Neural progenitor cell (in vitro differentiated cells): Measurements from ENCODE around the gene PPM1A. TPM values are rescaled to one million over a fixed set of nuclear protein-coding genes. Genes with fewer than 3 reads are reported as not detected.

Source experiments
- DNase-seq: peaks from one replicate; pipeline ENCODE4 v3.0.0-alpha.2; 2016; ENCODE audit warnings: low spot score
- H2AFZ ChIP-seq: fragments of 200-600 bp; sonication (generic); replicated peaks from 2 replicates; pipeline ENCODE4 v1.6.1; 2016; ENCODE audit warnings: antibody characterized with exemption
- H3F3A ChIP-seq: fragments of 200-600 bp; sonication (generic); 2 replicates; pipeline ENCODE4 v1.6.1; 2016; ENCODE audit warnings: antibody characterized with exemption, low read depth
- H3K27ac ChIP-seq: fragments of 200-600 bp; sonication (generic); 2 replicates; pipeline ENCODE4 v1.5.1; 2016; ENCODE audit warnings: mild to moderate bottlenecking
- H3K27me3 ChIP-seq: fragments of 200-600 bp; sonication (generic); 2 replicates; pipeline ENCODE4 v1.6.1; 2016; ENCODE audit warnings: mild to moderate bottlenecking, moderate library complexity
- H3K36me3 ChIP-seq: fragments of 200-600 bp; sonication (generic); 2 replicates; pipeline ENCODE4 v1.5.1; 2016
- H3K4me1 ChIP-seq: fragments of 200-600 bp; sonication (generic); 2 replicates; pipeline ENCODE4 v1.6.1; 2016; ENCODE audit warnings: mixed run types
- H3K4me2 ChIP-seq: fragments of 200-600 bp; sonication (generic); 2 replicates; pipeline ENCODE4 v1.6.1; 2016
- H3K4me3 ChIP-seq: fragments of 200-600 bp; sonication (generic); 2 replicates; pipeline ENCODE4 v1.5.1; 2016
- H3K79me2 ChIP-seq: fragments of 200-600 bp; sonication (generic); 2 replicates; pipeline ENCODE4 v1.6.1; 2016; ENCODE audit warnings: low read depth
- H3K9ac ChIP-seq: fragments of 200-600 bp; sonication (generic); 2 replicates; pipeline ENCODE4 v1.6.1; 2016
- H3K9me3 ChIP-seq: fragments of 200-600 bp; sonication (generic); 2 replicates; pipeline ENCODE4 v1.5.1; 2016; ENCODE audit warnings: low read depth
- H4K20me1 ChIP-seq: fragments of 200-600 bp; sonication (generic); 2 replicates; pipeline ENCODE4 v1.6.1; 2016; ENCODE audit warnings: low read depth
- H3K27ac Mint-ChIP-seq: 3 replicates; pipeline ENCODE4 v1.8.0; 2021; ENCODE audit warnings: mixed read lengths
- H3K27me3 Mint-ChIP-seq: 2 replicates; pipeline ENCODE4 v1.8.0; 2022; ENCODE audit warnings: low read depth, mild to moderate bottlenecking, inconsistent platforms, moderate library complexity, mixed read lengths; ENCODE audit not compliant: insufficient read depth
- H3K36me3 Mint-ChIP-seq: 3 replicates; pipeline ENCODE4 v1.8.0; 2021; ENCODE audit warnings: mixed read lengths
- H3K4me1 Mint-ChIP-seq: 3 replicates; pipeline ENCODE4 v1.8.0; 2021; ENCODE audit warnings: mixed read lengths
- H3K4me3 Mint-ChIP-seq: 3 replicates; pipeline ENCODE4 v1.8.0; 2021; ENCODE audit warnings: mild to moderate bottlenecking, moderate library complexity, mixed read lengths
- H3K9me3 Mint-ChIP-seq: 3 replicates; pipeline ENCODE4 v1.8.0; 2020; ENCODE audit warnings: mixed read lengths
- EZH2 ChIP-seq: fragments of 200-600 bp; sonication (generic); IDR thresholded peaks from 2 replicates; pipeline ENCODE4 v1.6.1; 2017; ENCODE audit warnings: antibody characterized with exemption, mild to moderate bottlenecking, moderate library complexity
- EZH2phosphoT487 ChIP-seq: fragments of 200-600 bp; sonication (generic); IDR thresholded peaks from 2 replicates; pipeline ENCODE4 v1.6.1; 2017; ENCODE audit warnings: antibody characterized with exemption
- total RNA-seq: library from RNA; depleted of rRNA; stranded (reverse); fragments of >200 nt; gene quantifications from 2 replicates; pipeline ENCODE4 v1.2.3, GENCODE V29; 2015; ENCODE audit warnings: low replicate concordance
- TF ChIP-seq, protein P1 (sequence below): fragments of 200-600 bp; sonication (generic); IDR thresholded peaks from 2 replicates; pipeline ENCODE4 v1.5.1; 2017; ENCODE audit warnings: antibody characterized with exemption, mild to moderate bottlenecking

The PPM1A gene
- total RNA-seq, 1 donor from 2014 or later = 55.0 TPM

DNA sequence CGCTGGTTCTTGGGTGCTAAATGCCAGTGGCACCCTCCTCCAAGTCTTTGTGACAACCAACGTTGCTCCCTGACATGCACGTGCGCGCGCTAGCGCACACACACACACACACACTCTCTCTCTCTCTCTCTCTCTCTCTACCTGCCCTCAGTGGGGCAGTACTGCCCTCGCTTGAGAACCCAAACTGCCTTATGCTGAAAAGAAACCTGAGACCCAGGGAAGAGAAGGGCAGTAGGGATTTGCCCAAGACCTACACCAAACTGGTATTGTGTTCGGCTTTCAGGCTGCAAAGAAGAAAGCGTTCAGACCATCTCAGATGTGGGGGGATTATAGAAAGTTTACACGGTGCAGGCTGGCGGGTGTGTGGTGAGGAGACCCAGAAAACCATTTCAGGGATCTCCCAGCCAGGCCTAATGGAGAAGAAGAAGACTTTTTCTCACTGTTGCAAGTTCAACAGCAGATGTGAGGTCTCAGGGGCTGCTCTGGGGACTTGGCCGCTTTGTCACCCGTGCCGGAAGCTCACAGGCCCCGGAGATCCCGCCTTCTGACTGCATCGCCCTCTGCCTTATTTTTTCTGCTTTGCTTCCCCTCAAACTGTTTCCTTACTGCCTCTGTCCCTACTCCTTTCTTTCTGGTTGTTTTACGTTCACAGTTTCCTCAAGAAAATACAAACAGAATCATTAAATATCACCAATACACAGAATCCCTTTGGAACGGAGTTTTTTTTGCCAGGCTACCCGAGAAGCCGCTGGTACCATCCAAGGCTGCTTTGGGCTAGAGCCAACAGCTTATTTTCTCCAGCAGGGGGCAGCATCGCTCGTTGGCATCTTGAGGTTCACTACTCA is 82.4 kb downstream of the PPM1A start:
- peak overlapping the region; percentile 73 for H3K4me2 ChIP-seq
- peak overlapping the region; percentile 75 for H3K4me3 Mint-ChIP-seq
- peak overlapping the region; percentile 40 for H3K4me3 ChIP-seq
- H3K27me3 Mint-ChIP-seq = peaks cover 18% of the 10 kb centered on the region
- H3K27me3 ChIP-seq = peaks cover 22% of the 10 kb centered on the region
- peak overlapping the region; percentile 65 for H3K27ac Mint-ChIP-seq
- H3K36me3 Mint-ChIP-seq = no peaks in the 10 kb centered on the region
- H3K27ac ChIP-seq = no peak overlapping the region
- no peaks in the 10 kb centered on the region for H3K79me2 ChIP-seq
- peaks cover 22% of the 10 kb centered on the region for H3K4me1 ChIP-seq
- no peaks in the 10 kb centered on the region for H4K20me1 ChIP-seq
- H3K4me1 Mint-ChIP-seq = peaks cover 28% of the 10 kb centered on the region
- H3K9me3 Mint-ChIP-seq = no peaks in the 10 kb centered on the region
- peak; percentile 93 for DNase-seq
- TF ChIP-seq EZH2phosphoT487 = no peak
- TF ChIP-seq, protein P1, sequence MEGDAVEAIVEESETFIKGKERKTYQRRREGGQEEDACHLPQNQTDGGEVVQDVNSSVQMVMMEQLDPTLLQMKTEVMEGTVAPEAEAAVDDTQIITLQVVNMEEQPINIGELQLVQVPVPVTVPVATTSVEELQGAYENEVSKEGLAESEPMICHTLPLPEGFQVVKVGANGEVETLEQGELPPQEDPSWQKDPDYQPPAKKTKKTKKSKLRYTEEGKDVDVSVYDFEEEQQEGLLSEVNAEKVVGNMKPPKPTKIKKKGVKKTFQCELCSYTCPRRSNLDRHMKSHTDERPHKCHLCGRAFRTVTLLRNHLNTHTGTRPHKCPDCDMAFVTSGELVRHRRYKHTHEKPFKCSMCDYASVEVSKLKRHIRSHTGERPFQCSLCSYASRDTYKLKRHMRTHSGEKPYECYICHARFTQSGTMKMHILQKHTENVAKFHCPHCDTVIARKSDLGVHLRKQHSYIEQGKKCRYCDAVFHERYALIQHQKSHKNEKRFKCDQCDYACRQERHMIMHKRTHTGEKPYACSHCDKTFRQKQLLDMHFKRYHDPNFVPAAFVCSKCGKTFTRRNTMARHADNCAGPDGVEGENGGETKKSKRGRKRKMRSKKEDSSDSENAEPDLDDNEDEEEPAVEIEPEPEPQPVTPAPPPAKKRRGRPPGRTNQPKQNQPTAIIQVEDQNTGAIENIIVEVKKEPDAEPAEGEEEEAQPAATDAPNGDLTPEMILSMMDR = peak; percentile 99
- peaks cover 22% of the 10 kb centered on the region for H3F3A ChIP-seq
- H3K9me3 ChIP-seq = no peaks in the 10 kb centered on the region
- no peak overlapping the region for H3K9ac ChIP-seq
- H2AFZ ChIP-seq = peak overlapping the region; percentile 80
- no peaks in the 10 kb centered on the region for H3K36me3 ChIP-seq

DNA sequence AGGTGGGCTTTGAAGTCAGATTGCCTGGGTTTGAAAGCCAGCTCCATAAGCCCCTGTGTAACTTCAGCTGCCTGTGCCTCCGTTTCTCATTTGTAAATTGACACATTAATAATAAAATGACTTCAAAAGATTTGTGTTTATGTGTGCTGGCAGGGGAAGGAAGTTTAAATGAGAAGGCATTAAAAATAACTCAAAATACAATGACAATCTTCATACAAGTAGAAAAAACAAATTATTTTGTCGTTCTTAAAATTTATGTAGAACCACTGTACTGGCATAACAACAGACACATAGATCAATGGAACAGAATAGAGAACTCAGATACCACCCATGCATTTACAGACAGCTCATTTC is 83.0 kb downstream of the PPM1A start:
- Mint-ChIP-seq H3K4me3 (no peak overlapping the region), H3K9me3 (no peaks in the 10 kb centered on the region), H3K27me3 (peaks cover 15% of the 10 kb centered on the region), H3K36me3 (no peaks in the 10 kb centered on the region), H3K27ac (no peak overlapping the region), H3K4me1 (peaks cover 27% of the 10 kb centered on the region)
- H3K27ac ChIP-seq = no peak overlapping the region
- no peaks in the 10 kb centered on the region for H3K9me3 ChIP-seq
- TF ChIP-seq EZH2 = no peak
- TF ChIP-seq, protein P1 = no peak
- TF ChIP-seq EZH2phosphoT487 = no peak
- H4K20me1 ChIP-seq = no peaks in the 10 kb centered on the region
- H3F3A ChIP-seq = peaks cover 22% of the 10 kb centered on the region
- H3K9ac ChIP-seq = no peak overlapping the region
- H3K4me1 ChIP-seq = peaks cover 22% of the 10 kb centered on the region
- no peaks in the 10 kb centered on the region for H3K79me2 ChIP-seq
- peaks cover 16% of the 10 kb centered on the region for H3K27me3 ChIP-seq
- no peak overlapping the region for H2AFZ ChIP-seq
- DNase-seq = no peak
- H3K4me3 ChIP-seq = no peak overlapping the region
- no peaks in the 10 kb centered on the region for H3K36me3 ChIP-seq
- H3K4me2 ChIP-seq = peak overlapping the region; percentile 73

DNA sequence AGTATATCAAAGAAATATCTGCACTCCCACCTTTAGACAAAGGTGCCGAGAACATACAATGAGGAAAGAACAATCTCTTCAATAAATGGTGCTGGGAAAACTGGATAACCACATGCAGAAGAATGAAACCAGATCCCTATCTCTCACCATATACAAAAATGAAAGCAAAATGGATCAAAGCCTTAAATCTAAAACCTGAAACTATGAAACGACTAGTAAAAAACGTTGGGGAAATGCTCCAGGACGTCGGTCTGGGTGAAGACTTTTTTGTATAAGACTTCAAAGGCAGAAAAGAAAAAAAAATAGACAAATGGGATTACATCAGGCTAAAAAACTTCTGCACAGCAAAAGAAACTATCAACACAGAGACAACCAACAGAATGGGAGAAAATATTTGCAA is 83.8 kb downstream of the PPM1A start:
- peaks cover 13% of the 10 kb centered on the region for H3K27me3 Mint-ChIP-seq
- no peak overlapping the region for H3K4me3 ChIP-seq
- no peaks in the 10 kb centered on the region for H3K9me3 Mint-ChIP-seq

More for the DNA sequence above, 83.8 kb downstream of the PPM1A start:
- peaks cover 7% of the 10 kb centered on the region for H3K27me3 ChIP-seq
- H3K4me3 Mint-ChIP-seq = no peak overlapping the region
- H3K36me3 ChIP-seq = no peaks in the 10 kb centered on the region
- H3K4me1 Mint-ChIP-seq = peaks cover 21% of the 10 kb centered on the region
- H2AFZ ChIP-seq = no peak overlapping the region
- TF ChIP-seq EZH2phosphoT487 = no peak
- TF ChIP-seq, protein P1 = no peak
- TF ChIP-seq EZH2 = no peak
- peaks cover 15% of the 10 kb centered on the region for H3K4me1 ChIP-seq
- no peaks in the 10 kb centered on the region for H3K9me3 ChIP-seq
- H3K9ac ChIP-seq = no peak overlapping the region
- H3K79me2 ChIP-seq = no peaks in the 10 kb centered on the region
- no peak overlapping the region for H3K4me2 ChIP-seq
- H3K27ac Mint-ChIP-seq = no peak overlapping the region
- H3K36me3 Mint-ChIP-seq = no peaks in the 10 kb centered on the region
- H4K20me1 ChIP-seq = no peaks in the 10 kb centered on the region
- DNase-seq = no peak
- H3F3A ChIP-seq = peaks cover 22% of the 10 kb centered on the region
- H3K27ac ChIP-seq = no peak overlapping the region
